ENCODE results near the gene TMEM151A. TPM values are rescaled to one million over a fixed set of nuclear protein-coding genes. Genes with fewer than 3 reads are reported as not detected.

The TMEM151A gene
- total and polyA plus RNA-seq, 2 experiments from 2014 or later, result 1.0 to 4.4 TPM

DNA sequence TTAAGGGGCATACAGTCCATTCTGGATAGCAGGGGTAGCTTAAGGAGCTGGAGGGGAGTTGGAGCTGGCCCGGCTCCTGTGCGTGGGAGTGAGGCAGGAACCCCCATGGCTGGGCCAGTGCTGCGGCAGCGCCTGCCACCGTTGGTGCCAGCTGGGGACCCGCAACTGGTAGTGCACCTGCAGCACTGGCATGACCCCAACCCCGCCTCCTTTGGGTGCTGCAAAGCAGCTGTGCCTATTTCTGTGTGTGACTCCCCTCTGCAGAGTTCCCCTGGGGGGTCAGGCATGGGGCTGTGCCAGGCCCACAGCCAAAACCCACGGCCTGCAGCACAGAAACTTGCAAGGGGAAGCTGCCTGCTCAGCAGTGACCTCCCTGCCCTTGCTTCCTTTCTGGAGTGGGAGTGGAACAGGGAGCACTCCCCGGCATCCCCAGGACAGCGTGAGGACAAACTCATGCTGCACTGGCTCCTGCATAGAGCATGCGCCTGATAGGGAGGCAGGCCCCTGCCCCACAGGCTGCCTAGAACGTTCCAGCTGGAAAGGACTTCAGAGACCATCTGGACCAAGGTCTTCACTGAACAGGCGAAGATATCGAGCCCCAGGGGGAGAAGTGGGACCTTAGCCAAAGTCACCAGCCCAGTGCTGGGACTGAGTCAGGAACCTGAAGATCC lies 49.5 kb upstream of the TMEM151A start:
- H3K9me3 Mint-ChIP-seq, result no peaks in the 10 kb centered on the region; the same call in 2 of the 3 replicates
- Histone ChIP-seq H2AFZ (no peak overlapping the region), H3F3A (replicated peaks; ENCODE audit: low read depth) (0 out of 2 replicates have a peak, but pooled peaks cover 4% of the 10 kb centered on the region), H3K4me2 (no peak overlapping the region), H4K20me1 (replicated peaks; ENCODE audit: insufficient read depth) (no peaks in the 10 kb centered on the region; the same call in 1 of the 2 replicates), H3K36me3 (ENCODE audit: insufficient read depth) (no peaks in the 10 kb centered on the region), H3K79me2 (replicated peaks; ENCODE audit: insufficient read depth) (no peaks in the 10 kb centered on the region), H3K4me3 (no peak overlapping the region), H3K27me3 (ENCODE audit: insufficient read depth) (no peaks in the 10 kb centered on the region), H3K4me1 (ENCODE audit: insufficient read depth) (no peaks in the 10 kb centered on the region), H3K27ac (ENCODE audit: low read depth) (no peak overlapping the region), H3K9me2 (ENCODE audit: insufficient read depth) (no peaks in the 10 kb centered on the region)
- DNase-seq (ENCODE audit: low spot score), result no peak
- TF ChIP-seq, protein P1, sequence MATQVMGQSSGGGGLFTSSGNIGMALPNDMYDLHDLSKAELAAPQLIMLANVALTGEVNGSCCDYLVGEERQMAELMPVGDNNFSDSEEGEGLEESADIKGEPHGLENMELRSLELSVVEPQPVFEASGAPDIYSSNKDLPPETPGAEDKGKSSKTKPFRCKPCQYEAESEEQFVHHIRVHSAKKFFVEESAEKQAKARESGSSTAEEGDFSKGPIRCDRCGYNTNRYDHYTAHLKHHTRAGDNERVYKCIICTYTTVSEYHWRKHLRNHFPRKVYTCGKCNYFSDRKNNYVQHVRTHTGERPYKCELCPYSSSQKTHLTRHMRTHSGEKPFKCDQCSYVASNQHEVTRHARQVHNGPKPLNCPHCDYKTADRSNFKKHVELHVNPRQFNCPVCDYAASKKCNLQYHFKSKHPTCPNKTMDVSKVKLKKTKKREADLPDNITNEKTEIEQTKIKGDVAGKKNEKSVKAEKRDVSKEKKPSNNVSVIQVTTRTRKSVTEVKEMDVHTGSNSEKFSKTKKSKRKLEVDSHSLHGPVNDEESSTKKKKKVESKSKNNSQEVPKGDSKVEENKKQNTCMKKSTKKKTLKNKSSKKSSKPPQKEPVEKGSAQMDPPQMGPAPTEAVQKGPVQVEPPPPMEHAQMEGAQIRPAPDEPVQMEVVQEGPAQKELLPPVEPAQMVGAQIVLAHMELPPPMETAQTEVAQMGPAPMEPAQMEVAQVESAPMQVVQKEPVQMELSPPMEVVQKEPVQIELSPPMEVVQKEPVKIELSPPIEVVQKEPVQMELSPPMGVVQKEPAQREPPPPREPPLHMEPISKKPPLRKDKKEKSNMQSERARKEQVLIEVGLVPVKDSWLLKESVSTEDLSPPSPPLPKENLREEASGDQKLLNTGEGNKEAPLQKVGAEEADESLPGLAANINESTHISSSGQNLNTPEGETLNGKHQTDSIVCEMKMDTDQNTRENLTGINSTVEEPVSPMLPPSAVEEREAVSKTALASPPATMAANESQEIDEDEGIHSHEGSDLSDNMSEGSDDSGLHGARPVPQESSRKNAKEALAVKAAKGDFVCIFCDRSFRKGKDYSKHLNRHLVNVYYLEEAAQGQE (IDR thresholded peaks at IDR 0.05; ENCODE audit: unreplicated experiment), result no peak
- TF ChIP-seq CREB1 (CRISPR knock-in tag; IDR thresholded peaks at IDR 0.05; ENCODE audit: low read depth) (no peak), ZNF331 (CRISPR knock-in tag; IDR thresholded peaks at IDR 0.05; ENCODE audit: low read depth) (no peak), POLR2AphosphoS5 (IDR thresholded peaks at IDR 0.05; ENCODE audit: low read depth) (no peak), ZNF114 (CRISPR knock-in tag; IDR thresholded peaks at IDR 0.05) (no peak), EZH2phosphoT487 (IDR thresholded peaks at IDR 0.05; ENCODE audit: unreplicated experiment) (no peak), EZH2 (IDR thresholded peaks at IDR 0.05; ENCODE audit: low read depth, unreplicated experiment) (no peak), NANOG (IDR thresholded peaks at IDR 0.05; ENCODE audit: borderline replicate concordance) (no peak), JUNB (IDR thresholded peaks at IDR 0.05; ENCODE audit: unreplicated experiment) (no peak), STAT1 (IDR thresholded peaks at IDR 0.05; ENCODE audit: unreplicated experiment) (no peak)
- TF ChIP-seq, protein P2, sequence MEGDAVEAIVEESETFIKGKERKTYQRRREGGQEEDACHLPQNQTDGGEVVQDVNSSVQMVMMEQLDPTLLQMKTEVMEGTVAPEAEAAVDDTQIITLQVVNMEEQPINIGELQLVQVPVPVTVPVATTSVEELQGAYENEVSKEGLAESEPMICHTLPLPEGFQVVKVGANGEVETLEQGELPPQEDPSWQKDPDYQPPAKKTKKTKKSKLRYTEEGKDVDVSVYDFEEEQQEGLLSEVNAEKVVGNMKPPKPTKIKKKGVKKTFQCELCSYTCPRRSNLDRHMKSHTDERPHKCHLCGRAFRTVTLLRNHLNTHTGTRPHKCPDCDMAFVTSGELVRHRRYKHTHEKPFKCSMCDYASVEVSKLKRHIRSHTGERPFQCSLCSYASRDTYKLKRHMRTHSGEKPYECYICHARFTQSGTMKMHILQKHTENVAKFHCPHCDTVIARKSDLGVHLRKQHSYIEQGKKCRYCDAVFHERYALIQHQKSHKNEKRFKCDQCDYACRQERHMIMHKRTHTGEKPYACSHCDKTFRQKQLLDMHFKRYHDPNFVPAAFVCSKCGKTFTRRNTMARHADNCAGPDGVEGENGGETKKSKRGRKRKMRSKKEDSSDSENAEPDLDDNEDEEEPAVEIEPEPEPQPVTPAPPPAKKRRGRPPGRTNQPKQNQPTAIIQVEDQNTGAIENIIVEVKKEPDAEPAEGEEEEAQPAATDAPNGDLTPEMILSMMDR (conservative IDR thresholded peaks at IDR 0.05; ENCODE audit: low read depth in 2 of 2), result no peak
- TF ChIP-seq, protein P3, sequence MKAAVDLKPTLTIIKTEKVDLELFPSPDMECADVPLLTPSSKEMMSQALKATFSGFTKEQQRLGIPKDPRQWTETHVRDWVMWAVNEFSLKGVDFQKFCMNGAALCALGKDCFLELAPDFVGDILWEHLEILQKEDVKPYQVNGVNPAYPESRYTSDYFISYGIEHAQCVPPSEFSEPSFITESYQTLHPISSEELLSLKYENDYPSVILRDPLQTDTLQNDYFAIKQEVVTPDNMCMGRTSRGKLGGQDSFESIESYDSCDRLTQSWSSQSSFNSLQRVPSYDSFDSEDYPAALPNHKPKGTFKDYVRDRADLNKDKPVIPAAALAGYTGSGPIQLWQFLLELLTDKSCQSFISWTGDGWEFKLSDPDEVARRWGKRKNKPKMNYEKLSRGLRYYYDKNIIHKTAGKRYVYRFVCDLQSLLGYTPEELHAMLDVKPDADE (IDR thresholded peaks at IDR 0.05), result no peak
- TF ChIP-seq, protein P4, sequence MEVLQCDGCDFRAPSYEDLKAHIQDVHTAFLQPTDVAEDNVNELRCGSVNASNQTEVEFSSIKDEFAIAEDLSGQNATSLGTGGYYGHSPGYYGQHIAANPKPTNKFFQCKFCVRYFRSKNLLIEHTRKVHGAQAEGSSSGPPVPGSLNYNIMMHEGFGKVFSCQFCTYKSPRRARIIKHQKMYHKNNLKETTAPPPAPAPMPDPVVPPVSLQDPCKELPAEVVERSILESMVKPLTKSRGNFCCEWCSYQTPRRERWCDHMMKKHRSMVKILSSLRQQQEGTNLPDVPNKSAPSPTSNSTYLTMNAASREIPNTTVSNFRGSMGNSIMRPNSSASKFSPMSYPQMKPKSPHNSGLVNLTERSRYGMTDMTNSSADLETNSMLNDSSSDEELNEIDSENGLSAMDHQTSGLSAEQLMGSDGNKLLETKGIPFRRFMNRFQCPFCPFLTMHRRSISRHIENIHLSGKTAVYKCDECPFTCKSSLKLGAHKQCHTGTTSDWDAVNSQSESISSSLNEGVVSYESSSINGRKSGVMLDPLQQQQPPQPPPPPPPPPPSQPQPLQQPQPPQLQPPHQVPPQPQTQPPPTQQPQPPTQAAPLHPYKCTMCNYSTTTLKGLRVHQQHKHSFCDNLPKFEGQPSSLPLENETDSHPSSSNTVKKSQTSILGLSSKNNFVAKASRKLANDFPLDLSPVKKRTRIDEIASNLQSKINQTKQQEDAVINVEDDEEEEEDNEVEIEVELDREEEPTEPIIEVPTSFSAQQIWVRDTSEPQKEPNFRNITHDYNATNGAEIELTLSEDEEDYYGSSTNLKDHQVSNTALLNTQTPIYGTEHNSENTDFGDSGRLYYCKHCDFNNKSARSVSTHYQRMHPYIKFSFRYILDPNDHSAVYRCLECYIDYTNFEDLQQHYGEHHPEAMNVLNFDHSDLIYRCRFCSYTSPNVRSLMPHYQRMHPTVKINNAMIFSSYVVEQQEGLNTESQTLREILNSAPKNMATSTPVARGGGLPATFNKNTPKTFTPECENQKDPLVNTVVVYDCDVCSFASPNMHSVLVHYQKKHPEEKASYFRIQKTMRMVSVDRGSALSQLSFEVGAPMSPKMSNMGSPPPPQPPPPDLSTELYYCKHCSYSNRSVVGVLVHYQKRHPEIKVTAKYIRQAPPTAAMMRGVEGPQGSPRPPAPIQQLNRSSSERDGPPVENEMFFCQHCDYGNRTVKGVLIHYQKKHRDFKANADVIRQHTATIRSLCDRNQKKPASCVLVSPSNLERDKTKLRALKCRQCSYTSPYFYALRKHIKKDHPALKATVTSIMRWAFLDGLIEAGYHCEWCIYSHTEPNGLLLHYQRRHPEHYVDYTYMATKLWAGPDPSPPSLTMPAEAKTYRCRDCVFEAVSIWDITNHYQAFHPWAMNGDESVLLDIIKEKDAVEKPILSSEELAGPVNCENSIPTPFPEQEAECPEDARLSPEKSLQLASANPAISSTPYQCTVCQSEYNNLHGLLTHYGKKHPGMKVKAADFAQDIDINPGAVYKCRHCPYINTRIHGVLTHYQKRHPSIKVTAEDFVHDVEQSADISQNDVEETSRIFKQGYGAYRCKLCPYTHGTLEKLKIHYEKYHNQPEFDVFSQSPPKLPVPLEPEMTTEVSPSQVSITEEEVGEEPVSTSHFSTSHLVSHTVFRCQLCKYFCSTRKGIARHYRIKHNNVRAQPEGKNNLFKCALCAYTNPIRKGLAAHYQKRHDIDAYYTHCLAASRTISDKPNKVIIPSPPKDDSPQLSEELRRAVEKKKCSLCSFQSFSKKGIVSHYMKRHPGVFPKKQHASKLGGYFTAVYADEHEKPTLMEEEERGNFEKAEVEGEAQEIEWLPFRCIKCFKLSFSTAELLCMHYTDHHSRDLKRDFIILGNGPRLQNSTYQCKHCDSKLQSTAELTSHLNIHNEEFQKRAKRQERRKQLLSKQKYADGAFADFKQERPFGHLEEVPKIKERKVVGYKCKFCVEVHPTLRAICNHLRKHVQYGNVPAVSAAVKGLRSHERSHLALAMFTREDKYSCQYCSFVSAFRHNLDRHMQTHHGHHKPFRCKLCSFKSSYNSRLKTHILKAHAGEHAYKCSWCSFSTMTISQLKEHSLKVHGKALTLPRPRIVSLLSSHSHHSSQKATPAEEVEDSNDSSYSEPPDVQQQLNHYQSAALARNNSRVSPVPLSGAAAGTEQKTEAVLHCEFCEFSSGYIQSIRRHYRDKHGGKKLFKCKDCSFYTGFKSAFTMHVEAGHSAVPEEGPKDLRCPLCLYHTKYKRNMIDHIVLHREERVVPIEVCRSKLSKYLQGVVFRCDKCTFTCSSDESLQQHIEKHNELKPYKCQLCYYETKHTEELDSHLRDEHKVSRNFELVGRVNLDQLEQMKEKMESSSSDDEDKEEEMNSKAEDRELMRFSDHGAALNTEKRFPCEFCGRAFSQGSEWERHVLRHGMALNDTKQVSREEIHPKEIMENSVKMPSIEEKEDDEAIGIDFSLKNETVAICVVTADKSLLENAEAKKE (CRISPR knock-in tag; IDR thresholded peaks at IDR 0.05), result no peak
- H3K36me3 Mint-ChIP-seq (ENCODE audit: low read depth), result no peaks in the 10 kb centered on the region; the same call in 2 of the 3 replicates
- H3K4me3 Mint-ChIP-seq, result no peak overlapping the region
- ATAC-seq, result no peak
- H3K4me1 Mint-ChIP-seq, result peaks cover 2% of the 10 kb centered on the region; the same call in 1 of the 3 replicates
- peaks cover 15% of the 10 kb centered on the region for H3K27me3 Mint-ChIP-seq (ENCODE audit: insufficient read depth, low read depth, poor library complexity)
- no peak overlapping the region for H3K27ac Mint-ChIP-seq
